ENCODE data around the gene WDR70.
"Not testable (repeated sequence)": the region's sequence is repeated elsewhere in the genome, so short reads cannot be mapped to it uniquely, and the experiment has no call there.

The WDR70 gene

GRCh38 chr5:37654566-37654965, 275.4 kb downstream of the WDR70 start:
- DNase-seq: not testable (repeated sequence)

DNA sequence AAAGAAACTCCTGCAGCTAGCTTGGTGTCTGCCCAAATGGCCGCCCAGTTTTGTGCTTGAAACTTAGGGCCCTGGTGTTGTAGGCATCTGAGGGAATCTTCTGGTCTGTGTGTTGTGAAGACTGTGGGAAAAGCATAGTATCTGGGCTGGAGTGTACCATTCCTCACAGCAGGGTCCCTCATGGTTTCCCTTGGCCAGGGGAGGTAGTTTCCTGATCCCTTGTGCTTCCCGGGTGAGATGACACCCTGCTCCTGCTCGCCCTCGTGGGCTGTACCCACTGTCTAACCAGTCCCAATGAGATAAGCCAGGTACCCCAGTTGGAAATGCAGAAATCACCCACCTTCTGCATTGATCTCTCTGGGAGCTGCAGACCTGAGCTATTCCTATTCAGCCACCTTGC, 277.9 kb downstream of the WDR70 start:
- no peak for DNase-seq

GRCh38 chr5:37658440-37658839, 279.3 kb downstream of the WDR70 start:
- no peak for DNase-seq

GRCh38 chr5:37660319-37660718, 281.2 kb downstream of the WDR70 start:
- DNase-seq: no peak

GRCh38 chr5:37661227-37661920, 282.3 kb downstream of the WDR70 start:
- no peak for DNase-seq

DNA sequence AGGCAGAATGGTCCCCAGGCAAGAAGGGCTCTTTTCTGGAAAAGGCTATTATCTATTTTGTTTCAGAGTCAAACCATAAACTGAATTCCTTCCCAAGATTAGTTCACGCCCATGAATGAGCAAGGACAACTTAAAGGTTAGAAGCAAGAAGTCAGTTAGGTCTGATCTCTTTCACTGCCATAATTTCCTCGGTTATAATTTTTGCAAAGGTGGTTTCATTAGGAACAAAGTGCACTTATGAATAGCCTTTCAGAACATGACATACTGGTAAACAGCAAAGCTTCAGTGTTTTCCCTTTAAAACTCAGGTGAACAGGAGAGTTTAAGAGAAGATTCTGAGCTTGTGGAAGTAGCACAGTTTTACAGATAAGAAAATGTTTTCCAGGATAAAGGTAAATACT, 282.8 kb downstream of the WDR70 start:
- no peak for DNase-seq

DNA sequence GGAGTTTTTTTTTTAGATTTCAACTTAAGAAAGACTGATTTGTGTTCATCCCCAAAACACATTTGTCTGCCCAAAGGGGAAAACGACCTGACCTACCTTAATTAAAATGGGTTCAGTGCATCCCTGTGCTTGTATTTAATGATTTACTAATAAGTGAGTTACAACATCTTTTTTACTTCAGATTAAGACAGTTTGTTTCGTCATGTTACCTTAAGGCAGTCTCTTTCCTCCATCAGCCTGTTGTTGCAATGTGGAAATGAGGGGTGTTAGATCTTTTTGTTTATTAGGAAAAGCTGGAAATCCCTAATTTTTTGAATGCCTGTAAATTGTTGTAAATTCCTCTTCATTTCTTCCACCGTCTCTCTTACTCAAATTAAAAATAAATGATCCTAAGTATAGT, 283.2 kb downstream of the WDR70 start:
- DNase-seq: no peak

DNA sequence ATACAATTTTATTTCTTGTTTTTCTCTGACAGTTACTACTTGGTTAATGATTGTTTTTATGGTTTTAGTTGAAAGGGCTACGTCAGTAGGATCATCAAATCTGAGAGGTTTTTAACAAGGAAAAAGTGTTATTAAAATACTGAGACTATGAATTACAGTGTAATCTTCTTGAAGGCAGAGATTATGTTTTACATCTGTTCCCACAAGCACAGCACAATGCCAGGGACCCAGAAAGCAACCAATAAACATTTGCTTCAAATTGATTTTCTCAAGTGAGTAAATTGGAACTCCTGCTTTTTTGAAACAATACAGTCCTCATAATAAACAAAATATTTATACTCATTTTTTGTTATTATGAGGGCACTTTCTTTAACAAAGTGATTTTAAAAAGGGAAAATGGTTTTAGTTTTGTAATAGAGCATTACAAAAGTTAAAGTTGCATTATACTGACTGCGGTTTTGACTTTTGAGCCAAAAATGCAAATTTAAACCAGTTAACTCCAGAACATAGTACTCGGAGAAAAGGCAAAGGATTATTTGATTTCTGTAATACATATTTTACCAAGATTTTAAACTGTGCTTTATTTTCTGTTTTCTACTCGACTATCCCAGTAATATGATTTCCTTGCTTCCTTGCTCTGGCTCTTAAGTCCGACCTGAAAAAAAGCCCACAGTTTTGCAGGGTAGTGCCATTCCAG, 283.8 kb downstream of the WDR70 start:
- no peak for DNase-seq

- no peak for DNase-seq
These were observed 284.4 kb downstream of the WDR70 start for GRCh38 chr5:37663538-37663937.

- DNase-seq: no peak
These were observed 285.4 kb downstream of the WDR70 start for GRCh38 chr5:37664551-37664950.

DNA sequence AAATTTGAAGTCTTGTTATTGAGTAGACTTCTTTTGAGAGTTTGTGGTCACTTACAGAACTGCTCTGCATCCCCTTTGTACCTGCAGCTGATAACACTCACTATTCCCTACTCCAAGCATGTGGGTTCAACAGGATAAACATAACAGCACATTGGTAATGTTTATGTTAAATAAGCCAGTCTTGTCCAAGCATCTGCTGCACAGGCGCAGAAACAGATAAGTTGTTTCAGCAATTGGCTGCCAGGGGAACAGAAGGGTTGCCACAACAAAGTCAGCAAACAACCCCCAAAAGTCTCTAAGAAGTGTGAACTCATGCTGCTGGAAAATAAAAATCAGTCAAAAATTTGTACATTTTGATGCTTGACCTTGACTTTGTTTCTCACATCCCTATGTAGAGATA, 286.2 kb downstream of the WDR70 start:
- no peak for DNase-seq

GRCh38 chr5:37665889-37666288, 286.8 kb downstream of the WDR70 start:
- DNase-seq: no peak

- DNase-seq: no peak
These were observed 288.3 kb downstream of the WDR70 start for GRCh38 chr5:37667430-37667829.

DNA sequence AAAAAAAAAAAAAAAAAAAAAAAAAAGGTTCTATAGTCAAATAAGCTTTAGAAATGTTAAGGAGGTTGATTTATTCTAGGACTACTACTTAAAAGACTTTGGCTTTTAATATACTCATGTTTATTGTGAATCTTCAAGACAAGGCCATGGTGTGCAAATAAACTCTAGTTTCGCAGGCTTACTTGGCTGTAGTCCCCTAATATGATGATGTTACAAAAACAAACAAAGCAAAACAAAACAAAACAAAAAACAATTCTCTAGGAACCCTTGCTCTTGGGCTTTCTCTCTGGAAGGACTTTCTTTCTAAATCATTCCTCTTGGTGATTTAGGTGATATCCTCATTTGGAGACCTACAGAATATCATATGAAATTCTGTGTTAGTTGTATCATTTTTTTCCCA, 288.7 kb downstream of the WDR70 start:
- no peak for DNase-seq

- no peak for DNase-seq
These were observed 289.5 kb downstream of the WDR70 start for GRCh38 chr5:37668524-37669047.

DNA sequence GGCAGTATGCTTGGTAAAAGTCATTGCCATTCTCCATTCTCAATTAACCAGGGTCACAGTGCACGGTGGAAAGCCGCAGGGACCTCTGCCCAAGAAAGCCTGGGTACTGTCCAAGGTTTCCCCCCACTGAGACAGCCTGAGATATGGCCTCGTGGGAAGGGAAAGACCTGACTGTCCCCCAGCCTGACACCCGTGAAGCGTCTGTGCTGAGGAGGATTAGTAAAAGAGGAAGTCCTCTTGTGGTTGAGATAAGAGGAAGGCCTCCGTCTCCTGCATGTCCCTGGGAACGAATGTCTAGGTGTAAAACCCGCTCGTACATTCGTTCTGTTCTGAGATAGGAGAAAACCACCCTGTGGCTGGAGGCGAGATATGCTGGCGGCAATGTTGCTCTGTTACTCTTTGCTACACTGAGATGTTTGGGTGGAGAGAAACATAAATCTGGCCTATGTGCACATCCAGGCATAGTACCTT, 293.0 kb downstream of the WDR70 start:
- DNase-seq: peak; percentile 27

DNA sequence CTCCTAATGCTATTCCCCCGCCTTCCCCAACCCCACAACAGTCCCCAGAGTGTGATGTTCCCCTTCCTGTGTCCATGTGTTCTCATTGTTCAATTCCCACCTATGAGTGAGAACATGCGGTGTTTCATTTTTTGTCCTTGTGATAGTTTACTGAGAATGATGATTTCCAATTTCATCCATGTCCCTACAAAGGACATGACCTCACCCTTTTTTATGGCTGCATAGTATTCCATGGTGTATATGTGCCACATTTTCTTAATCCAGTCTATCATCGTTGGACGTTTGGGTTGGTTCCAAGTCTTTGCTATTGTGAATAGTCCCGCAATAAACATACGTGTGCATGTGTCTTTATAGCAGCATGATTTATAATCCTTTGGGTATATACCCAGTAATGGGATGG, 295.2 kb downstream of the WDR70 start:
- not testable (repeated sequence) for DNase-seq

DNA sequence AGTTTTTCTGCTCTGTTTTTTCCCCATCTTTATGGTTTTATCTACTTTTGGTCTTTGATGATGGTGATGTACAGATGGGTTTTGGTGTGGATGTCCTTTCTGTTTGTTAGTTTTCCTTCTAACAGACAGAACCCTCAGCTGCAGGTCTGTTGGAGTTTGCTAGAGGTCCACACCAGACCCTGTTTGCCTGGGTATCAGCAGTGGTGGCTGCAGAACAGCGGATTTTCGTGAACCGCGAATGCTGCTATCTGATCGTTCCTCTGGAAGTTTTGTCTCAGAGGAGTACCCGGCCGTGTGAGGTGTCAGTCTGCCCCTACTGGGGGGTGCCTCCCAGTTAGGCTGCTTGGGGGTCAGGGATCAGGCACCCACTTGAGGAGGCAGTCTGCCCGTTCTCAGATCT, 300.2 kb downstream of the WDR70 start:
- not testable (repeated sequence) for DNase-seq

DNA sequence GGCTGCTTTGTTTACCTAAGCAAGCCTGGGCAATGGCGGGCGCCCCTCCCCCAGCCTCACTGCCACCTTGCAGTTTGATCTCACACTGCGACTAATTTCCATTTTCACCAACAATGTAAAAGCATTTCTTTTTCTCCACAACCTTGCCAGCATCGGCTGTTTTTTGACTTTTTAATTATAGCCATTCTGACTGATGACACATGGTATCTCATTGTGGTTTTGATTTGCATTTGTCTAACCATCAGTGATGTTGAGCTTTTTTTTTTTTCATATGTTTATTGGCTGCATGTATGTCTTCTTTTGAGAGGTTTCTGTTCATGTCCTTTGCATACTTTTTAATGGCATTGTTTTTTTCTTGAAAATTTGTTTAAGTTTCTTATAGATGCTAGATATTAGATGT, 300.8 kb downstream of the WDR70 start:
- not testable (repeated sequence) for DNase-seq

DNA sequence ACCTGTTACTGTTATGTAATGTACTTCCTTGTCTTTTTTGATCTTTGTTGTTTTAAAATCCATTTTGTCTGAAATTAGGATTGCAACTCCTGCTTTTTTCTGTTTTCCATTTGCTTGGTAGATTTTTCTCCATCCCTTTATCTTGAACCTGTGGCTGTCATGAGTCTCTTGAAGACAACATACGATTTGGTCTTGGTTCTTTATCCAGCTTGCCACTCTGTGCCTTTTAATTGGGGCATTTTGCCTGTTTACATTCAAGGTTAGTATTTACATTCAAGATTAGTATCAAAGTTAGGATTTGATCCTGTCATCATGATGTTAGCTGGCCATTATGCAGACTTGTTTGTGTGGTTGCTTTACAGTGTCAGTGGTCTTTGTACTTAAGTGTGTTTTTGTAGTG, 304.0 kb downstream of the WDR70 start:
- no peak for DNase-seq

- no peak for DNase-seq
These were observed 306.1 kb downstream of the WDR70 start for GRCh38 chr5:37685211-37685610.

DNA sequence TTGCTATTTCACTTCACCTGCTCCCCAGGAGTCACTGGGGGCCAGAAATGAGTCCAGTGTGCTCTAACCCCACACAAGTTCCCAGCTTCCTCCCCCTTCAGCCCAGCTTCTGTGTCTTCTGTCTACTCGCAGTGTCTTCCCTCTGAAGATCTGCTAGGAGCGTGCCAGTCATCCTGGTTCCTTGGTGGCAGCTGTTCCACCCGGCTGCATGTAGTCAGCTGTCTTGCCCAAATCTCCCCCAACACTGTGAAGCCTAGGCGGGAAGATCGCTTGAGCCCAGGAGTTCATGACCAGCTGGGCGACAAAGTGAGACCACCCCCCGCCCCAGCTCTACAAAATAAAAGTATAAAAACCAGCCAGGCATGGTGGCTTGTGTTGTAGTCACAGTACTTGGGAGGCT, 306.7 kb downstream of the WDR70 start:
- no peak for DNase-seq

GRCh38 chr5:37688925-37689324, 309.8 kb downstream of the WDR70 start:
- DNase-seq: not testable (repeated sequence)

GRCh38 chr5:37694333-37694732, 315.2 kb downstream of the WDR70 start:
- DNase-seq: not testable (repeated sequence)
